SK-N-MC (cell line): Measurements from ENCODE around the gene IL15RA.

Experiments used
- FOXP2 ChIP-seq: optimal IDR thresholded peaks from 2 replicates; pipeline ENCODE3; 2011; ENCODE audit warnings: mild to moderate bottlenecking, moderate library complexity; ENCODE audit not compliant: insufficient read depth; ENCODE audit errors: extremely low read length, control extremely low read depth
- POLR2AphosphoS5 ChIP-seq: IDR thresholded peaks from 2 replicates; pipeline ENCODE4 v1.6.1; 2012; ENCODE audit warnings: mild to moderate bottlenecking, low read depth, low read length, borderline replicate concordance

- TF ChIP-seq POLR2AphosphoS5 (no peak), FOXP2 (no peak)
These were observed 43.5 kb upstream of the IL15RA start for GRCh38 chr10:6020826-6021225.
